ENCODE data around the gene LYRM4.
A peak's percentile ranks its signal among the peaks of the same experiment; 100 is the strongest.
"Not testable (repeated sequence)": the region's sequence is repeated elsewhere in the genome, so short reads cannot be mapped to it uniquely, and the experiment has no call there.

LYRM4 gene

DNA sequence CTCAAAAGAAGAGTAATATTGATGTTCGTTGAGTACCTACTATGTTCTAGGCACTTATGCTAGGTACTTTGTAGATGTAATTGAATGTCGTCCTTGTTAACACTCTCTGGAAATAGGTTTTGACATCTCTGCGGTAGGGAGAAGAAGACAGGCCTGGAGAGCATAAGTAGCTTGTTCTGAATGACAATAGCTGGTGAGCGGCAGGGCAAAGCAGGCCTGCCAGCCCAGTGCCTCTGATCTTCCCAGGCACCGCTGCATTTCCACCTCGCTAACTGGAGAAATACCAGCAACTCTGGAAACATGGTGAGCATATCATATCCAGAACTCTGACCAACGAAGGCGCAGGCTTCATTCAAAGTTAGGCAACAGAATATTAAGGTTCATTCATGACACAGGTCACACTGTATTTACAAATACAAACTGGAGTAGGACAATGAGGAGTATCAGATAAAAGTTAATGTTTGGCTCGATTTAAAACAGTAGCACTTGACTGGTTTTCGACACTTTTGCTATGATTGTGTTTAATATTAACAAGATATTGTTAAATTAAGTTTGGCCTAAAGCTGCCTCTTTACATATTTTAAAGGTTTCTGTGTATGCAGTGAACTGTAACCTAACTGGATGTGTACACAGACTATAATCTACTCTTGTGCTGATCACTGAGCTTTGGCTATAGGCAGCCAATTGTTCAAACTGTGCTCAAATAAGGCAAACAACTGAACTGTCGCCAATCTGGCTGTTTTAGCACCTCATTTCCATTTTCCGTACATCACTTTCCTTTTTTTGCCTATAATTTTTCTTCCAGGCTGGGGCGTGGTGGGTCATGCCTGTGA lies 121.5 kb downstream of the LYRM4 start:
- no peak for DNase-seq

DNA sequence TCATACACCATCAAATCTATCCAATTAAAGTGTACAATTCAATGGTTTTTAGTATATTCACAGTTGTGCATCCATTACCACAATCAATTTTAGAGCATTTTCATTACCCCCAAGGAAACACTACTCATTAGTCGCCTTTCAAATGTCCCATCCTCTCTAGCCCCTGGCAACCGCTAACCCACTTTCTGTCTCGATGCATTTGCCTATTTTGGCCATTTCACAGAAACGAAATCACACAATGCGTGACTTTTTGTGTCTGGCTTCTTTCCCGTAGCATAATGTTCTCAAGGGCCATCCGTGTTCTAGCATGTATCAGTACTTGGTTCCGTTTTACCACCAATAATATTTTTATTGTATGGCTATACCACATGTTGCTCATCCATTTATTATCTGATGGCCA lies 123.9 kb downstream of the LYRM4 start:
- no peak for DNase-seq

DNA sequence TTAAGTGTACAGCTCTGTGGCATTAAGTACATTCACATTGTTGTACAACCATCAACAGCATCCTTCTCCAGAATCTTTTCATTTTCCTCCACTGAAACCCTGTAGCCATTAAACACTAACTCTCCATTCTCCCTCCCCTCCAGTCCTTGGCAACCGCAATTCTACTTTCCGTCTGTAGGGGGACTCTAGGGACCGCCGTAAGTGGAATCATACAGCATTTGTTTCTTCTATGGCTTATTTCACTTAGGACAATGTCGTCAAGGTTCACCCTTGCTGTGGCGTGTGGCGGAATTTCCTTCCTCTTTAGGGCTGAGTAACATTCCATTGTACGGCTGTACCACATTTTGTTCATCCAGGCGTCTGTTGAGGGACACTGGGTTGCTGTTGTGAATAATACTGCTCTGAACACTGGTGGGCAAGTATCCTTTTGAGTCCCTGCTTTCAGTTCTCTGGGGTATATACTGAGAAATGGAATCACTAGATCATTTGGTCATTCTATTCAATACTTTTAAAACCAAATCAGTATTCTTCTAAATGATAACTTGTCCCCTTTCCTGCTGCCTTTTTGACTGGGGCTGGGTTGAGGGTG lies 124.9 kb downstream of the LYRM4 start:
- DNase-seq, result peak; percentile 20

DNA sequence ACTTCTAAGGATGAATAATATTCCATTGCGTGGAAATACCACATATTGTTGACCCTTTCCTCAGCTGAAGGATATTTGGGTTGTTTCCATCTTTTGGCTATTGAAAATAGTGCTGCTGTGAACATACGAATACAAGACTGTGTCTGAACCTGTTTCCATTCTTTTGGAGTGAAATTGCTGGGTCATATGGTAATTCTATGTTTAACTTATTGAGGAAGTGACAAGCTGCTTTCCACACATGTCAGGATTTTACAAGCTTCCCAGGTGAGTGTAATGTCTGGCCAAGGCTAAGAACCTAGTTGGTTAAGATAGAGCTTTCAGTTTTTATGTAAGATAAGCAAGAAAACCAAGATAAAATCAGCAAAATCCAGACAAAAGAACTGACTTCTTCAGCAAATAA lies 126.8 kb downstream of the LYRM4 start:
- no peak for DNase-seq

DNA sequence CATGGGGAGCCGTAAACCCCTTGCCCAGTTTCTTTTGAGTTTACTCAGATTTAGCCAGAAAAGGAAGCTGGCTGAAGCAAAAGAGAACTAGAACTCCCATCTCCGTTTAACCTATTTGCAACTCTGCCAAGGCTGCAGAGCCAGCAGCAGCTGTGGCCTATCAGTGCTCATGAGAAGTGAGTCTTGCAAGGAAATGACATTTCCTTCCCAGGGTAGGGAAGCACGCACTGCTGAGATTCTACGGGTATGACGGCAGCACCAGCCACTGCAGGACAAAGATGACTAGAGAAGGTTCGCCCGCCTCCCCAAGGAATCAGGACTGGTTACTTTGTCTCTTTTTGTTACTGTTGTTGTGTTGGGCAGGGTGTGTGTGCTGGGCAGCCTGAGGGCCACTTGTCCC lies 128.0 kb downstream of the LYRM4 start:
- DNase-seq, result no peak

DNA sequence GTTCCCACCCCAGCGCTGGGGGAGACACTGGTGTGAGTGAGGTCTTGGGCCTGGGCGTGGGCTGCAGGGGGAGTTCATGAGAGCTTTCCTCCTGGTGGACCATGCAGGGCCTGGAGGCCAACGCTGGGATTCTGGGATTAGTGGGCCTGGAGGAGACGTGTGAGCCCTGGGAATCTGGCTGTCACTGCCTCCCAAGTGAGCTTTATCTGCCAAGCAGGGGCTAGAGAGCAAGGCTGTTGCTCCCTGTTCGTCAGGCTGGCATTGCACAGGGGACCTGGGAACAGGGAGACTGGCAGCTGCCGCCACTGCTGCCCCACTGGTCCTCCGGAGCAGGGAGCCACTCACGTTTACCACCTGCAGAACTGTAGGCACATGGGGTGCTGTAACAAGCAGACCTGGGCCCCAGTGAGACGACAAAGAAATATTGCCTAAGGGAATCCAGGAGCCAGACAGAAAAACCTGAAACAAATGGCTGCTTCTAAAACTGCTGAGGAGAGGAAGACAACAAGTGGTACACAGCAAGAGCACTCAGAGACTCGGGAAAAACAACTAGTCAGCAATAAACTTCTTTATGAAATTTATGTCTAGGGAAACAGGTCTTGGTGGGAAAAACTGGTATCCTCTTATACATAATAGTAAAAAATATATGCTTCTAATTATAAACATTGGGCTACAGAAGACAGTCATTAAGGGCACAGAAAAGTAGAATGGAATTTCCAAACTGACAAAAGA lies 130.4 kb downstream of the LYRM4 start:
- no peak for DNase-seq

DNA sequence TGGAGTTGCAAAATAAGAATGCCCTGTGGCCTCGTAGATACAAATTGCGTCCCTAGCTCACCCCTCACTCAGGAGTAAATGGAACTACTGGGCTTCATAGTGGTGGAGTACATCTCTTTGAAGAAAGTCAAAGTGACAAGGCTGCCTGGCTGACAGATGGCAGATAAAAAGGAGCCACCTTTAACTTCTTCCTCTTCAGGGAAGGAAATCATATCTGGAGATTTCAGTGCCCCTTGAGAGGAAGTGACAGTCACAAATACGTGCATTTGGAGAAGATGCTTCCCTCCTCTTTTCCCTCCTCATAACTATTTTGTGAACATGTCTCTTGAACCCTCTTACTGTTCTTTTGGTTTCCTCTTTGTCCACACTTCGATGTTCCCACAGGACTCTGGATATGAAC lies 132.4 kb downstream of the LYRM4 start:
- no peak for DNase-seq

DNA sequence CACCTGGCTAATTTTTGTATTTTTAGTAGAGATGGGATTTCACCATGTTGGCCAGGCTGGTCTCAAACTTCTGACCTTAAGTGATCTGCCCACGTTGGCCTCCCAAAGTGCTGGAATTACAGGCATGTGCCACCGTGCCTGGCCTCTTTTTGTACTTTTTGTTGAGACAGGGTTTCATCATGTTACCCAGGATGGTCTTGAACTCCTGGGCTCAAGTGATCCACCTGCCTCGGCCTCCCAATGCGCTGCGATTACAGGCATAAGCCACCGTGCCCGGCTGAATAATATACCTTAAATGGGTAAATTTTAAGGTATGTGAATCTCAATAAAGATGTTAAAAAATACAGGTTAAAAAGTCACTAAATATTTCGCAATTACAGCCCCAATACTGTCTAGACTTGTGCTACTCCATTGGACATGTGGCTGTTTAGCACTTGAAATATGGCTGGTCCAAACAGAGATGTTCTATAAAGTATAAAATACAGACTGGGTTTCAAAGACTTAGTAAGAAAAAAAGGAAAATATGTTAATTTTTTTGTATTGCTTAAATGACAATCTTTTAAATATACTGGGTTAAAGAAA lies 133.6 kb downstream of the LYRM4 start:
- DNase-seq, result no peak

DNA sequence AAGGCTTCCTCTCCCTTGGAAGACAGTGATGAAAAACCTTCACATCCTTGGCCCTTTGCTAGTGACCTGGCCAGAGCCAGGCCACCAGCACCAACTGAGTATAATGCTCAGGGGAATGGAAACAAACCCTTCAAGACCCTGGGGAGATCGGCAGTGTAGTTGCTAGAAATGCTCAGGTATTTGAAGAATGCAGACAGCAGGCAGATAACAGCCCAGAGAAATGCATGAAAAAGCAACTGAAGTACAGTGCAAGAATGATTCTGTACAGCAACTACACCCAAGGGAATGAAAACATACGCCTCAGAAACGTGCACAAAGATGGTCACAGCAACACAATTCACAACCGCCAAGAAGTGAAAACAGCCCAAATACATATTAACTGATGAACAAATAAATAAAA lies 134.5 kb downstream of the LYRM4 start:
- DNase-seq, result no peak

DNA sequence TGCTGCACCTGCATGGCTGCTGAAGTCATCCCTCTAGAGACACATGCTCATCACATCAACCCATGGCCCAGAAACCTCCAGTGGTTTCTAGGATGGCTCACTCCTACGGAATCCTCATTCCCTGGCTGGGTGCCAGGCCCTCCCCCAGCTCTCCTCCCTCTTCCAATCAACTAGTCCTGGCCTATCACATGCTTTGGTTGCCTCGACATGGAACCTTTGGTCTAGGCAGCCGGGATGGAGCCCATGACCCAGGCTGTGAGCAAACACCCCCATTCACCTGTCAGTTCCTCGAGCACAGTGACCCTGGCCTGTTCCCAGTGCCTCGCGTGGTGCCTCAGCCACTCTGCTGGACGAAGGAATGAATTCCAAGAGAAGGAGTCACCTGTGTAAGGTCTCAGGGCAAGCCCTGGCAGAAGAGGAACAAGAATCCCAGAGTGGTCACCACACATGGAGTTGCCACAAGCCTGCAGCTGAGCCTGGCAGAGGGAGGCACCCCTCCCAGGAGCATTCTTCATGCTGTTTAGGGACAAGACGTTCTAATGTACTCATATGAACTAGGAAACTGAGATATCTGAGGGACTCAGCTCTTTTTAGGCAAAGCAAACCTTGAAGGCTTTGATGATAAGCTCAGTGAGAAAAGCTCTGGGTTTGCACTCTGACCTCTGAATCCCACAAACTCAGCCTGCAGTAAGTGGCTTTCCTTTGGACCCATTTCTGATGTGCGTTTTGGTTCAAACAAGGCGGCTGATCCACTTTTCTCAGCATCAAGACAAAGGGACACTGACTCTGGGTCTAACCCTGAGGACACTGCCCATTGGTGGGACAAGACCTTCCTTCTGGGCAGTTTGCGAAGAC lies 135.4 kb downstream of the LYRM4 start:
- no peak for DNase-seq

DNA sequence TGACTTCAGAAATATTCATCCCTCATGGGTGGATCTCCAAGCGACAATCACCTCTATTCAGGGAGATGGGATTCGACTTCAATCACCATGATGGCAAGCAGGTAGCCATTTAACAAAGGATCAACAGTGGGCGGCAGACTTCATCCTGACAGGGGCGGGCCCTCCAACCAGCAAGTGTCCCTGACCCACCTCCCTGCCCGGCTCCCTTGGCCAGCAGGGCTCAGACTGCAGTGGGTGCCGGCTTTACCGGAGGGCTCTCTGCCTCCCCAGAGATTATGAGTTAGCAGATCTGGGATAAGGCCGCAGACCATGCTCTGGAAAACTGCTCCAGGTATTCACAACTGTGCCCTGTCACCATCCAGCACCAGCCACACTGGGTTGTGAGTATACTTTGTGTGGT lies 136.2 kb downstream of the LYRM4 start:
- no peak for DNase-seq

DNA sequence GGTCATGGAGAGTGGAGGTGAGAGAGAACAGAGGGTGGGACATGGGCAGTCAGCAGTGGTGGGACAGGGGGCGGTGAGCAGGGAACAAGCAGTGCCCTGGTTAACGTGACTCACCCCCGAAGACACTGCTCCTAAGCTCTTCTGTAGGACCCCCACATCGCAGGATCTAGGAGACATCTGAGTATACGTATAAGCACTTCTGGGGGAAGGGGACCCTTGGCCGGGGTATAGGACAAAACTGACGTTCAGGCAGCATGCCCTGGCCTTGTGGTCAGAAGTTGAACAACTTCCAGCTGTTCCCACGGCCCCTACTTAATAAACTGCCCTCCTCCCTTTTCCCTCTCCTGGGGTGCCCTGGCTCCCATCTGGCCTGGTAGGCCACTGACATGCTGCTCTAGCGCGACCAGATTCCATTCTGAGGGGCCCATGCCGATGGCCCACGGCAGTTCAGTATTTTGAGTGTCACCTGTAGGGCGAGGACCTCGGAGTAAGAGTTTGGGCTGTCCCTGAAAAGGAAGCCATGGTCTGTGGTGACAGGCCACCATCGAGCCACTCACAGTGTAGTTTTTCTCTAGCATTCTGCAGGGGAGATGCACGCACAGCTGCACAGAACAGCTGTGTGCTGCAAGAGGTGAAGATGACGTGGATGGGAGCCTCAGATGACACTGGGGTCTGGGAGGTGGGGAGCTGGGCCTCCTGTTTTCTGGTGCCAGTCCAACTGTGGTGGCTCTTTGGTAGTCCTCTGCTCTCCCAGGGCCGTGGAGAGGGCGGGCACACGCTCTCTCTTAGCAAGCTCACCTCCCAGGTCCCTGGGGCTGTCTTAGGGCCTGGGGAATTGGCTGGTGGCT lies 137.2 kb downstream of the LYRM4 start:
- no peak for DNase-seq

DNA sequence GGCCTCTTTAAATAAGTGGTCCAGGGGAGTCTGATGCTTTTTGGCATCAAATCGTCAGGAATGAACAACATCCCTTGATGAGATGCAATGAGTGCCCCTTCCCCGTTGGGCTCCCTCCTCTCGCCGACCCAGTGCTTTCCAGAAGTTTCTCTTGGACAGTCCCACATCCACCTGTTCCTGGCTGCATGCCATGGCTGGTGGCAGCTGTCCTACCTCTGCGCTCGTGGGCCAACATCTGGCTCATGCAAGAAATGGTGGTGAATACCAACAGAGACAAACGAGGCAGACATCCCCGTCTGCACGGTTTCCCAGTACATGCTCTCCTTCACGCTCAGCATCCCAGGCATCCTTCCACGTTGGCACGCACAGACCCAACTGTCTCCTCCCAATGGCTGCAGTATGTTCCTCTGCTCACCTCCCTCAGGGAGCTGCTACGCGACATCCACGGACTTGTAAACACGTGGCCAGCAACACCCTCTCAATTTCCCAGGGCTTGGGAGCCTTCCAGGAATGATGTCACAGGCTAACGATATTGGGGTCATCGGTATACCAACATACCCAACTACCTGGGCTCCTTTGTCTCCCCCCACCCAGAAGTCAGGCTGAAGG lies 138.1 kb downstream of the LYRM4 start:
- no peak for DNase-seq

DNA sequence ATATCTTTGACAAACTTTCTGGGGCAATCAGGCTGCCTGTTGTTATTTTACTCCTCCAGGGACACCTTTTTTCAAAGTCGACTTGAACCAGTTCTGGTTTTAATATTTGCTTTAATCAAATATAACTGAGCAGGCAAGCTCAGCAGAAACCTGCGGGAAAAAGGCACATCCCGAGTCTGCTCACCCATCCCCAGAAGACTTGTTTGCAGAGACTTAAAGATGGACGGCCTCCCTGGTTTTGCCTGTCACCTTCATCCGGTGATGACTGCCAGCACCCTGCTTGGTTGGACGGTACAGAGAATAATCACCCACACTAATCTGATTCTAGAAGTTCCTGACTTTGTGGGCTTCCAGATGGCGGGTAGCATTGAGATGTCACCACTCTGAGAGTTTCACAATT lies 138.8 kb downstream of the LYRM4 start:
- DNase-seq, result no peak

DNA sequence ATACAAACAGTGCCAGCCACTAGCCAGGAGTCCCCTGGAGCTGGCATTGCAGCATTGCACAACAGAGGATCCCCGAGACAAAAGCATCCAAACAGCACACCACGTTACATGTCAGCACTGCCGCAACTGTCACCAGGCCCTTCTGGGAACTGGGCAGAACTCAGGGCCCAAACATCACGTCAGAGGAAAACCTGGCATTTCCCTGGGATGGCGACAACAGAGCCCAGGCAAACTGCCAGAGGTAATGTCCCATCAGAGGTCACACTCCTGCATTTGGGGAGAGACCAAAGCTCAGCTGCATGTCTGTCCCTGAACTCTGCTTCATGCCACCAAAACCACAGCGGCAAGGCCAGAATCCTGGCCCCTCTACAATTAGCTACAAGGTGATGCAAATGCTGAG lies 139.3 kb downstream of the LYRM4 start:
- DNase-seq, result no peak

DNA sequence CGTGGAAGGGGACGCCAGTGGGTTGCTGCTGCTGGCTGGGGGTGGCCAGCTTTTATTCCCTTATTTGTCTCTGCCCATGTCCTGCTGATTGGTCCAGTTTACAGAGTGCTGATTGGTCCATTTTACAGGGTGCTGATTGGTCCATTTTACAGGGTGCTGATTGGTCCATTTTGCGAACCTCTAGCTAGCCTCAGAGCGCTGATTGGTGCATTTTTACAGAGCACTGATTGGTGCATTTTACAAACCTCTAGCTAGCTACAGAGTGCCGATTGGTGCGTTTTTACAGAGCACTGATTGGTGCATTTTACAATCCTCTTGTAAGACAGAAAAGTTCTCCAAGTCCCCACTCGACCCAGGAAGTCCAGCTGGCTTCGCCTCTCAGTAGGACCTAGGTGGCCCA lies 140.2 kb downstream of the LYRM4 start:
- DNase-seq, result not testable (repeated sequence)

DNA sequence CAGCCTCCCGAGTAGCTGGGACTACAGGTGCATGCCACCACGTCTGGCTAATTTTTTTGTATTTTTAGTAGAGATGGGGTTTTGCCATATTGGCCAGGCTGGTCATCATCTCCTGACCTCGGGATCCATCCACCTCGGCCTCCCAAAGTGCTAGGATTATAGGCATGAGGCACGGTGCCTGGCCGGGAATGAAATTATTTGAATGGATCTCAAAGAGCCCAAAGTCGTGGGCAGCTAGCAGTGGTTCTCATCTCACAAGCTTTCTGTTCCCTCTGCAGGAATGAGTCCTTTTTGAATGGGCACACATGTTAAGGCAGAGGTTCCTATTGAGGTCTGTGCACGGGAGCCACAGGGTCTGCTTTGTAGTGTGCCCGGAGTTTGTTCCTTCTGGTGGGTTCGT lies 140.7 kb downstream of the LYRM4 start:
- no peak for DNase-seq

DNA sequence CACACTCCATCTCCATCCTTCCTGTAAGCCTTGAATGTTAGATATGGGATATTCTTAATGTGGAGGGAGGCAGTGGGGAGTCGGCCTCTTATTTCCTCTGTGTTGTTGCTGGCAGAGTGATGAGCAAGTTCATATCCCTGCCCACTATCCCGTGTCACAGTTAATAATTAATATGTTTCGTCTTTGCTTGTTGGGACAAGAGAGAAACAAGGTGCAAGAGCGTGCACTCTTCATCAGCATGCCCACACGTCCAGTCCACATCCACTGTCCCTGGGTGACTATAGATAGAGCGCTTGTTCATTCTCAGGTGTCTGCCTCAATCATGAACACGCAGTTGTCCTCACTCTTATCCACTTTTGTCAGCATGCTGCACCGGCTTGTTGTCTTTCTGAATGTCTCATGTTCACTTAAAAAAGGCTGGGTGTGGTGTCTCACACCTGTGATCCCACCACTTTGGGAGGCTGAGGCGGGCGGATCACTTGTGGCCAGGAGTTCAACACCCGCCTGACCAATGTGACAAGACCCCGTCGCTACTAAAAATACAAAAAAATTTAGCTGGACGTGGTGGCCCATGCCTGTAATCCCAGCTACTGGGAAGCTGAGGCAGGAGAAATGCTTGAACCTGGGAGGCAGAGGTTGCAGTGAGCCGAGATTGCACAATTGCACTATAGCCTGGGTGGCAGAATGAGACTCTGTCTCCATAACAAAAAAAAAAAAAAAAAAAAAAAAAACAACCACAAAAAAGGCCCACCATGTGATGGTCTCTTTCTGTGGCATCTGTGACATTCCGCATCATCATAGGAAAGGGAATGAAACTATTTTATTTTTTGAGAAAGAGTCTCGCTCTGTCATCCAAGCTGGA lies 141.4 kb downstream of the LYRM4 start:
- DNase-seq, result no peak

DNA sequence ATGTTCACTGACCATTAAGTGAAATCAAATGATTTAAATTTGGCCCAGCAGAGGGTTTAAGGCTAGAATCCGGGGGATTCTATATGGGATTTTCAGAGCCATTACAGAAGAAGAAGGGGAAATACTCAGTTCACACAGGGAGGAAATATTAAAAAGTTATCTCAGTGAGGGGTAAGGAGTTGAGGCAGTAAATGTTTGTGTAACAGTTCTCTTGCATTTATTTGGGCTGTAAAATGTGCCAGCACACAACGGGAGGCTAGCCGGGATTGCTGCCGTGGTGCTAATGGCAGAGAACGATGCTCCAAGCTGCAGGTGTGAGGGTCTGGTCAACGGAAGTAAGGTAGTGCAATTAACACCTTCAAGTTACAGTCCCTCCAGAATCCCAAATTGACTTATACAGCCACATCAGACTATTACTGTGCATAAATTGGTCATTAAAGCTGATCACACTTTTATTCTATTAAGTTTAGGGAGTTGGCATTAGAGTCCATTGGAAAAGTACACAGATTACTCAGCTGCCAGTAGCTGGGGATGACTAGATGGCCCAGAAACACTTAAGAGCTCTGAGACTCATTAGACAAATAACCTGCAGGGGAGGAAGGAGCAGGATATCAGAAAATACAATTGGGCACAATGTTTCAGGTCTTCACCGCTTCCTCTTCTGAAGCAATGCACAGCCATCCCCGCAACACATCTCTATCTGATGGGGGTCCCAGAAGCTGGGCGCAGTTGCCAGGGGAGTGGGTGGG lies 144.3 kb downstream of the LYRM4 start:
- no peak for DNase-seq

DNA sequence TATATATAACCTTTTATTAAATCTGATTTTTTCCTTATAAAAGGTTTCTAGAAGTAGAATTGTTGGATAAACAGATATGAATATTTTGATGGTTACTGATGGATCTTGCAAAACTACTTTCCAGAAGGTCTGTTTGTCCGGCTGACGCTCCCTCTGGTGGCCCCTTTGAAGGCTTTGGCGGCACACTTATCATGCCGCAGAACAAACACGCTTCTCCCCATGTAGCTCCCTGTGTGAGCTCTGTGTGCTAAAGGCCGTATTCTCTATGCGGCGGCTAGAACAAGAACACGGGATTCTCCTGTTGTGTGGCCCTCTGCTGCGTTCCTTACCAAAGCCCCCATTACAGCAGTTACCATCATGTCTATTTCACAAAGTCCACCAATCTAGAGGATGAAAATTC lies 145.6 kb downstream of the LYRM4 start:
- DNase-seq, result no peak

Measured in COR-L47 (cell line).